Liver (tissue), 3 donors: ENCODE measurements around the gene CDH9.

Experiments used
- CTCF ChIP-seq: fragments of 150-350 bp; IDR thresholded peaks from 2 replicates; pipeline ENCODE4 v1.5.1; 2017; ENCODE audit warnings: improper control_type of control experiment, low read depth, low read length; ENCODE audit not compliant: missing input control
- EGR1 ChIP-seq, 2 donors: IDR thresholded peaks; 2 replicates each; pipeline ENCODE4 v1.6.1; 2016 to 2018; ENCODE audit warnings: antibody characterized with exemption in 2 of 2, low read depth in 2 of 2
- FOXA1 ChIP-seq: IDR thresholded peaks from 2 replicates; pipeline ENCODE4 v1.6.1; 2016; ENCODE audit warnings: antibody characterized with exemption
- MAX ChIP-seq: IDR thresholded peaks from 2 replicates; pipeline ENCODE4 v1.6.1; 2016; ENCODE audit warnings: antibody characterized with exemption
- RAD21 ChIP-seq, 2 donors: IDR thresholded peaks; 2 replicates each; pipeline ENCODE4 v1.6.1; 2016; ENCODE audit warnings: antibody characterized with exemption in 2 of 2, mild to moderate bottlenecking in 2 of 2
- SP1 ChIP-seq: IDR thresholded peaks from 2 replicates; pipeline ENCODE4 v1.6.1; 2018; ENCODE audit warnings: antibody characterized with exemption, mild to moderate bottlenecking
- donor health status: healthy.
- donor health status: healthy.

GRCh38 chr5:26893078-26893477 lies 145.3 kb downstream of the CDH9 start:
- TF ChIP-seq CTCF (no peak), MAX (no peak), FOXA1 (no peak), SP1 (no peak), EGR1 (IDR thresholded peaks at IDR 0.05; ENCODE audit: low read depth in 2 of 2) (no peak), RAD21 (IDR thresholded peaks at IDR 0.05) (no peak)
